ENCODE data around the gene NKIRAS1.

The NKIRAS1 gene

GRCh38 chr3:23909341-23909740 is 7.4 kb downstream of the NKIRAS1 start:
- Histone ChIP-seq H3K27me3 (ENCODE audit: insufficient read depth, low read depth, severe bottlenecking) (no peaks in the 10 kb centered on the region), H3K27ac (no peak overlapping the region), H3K9me3 (ENCODE audit: severe bottlenecking) (no peaks in the 10 kb centered on the region), H3K36me3 (peaks cover 24% of the 10 kb centered on the region), H3K4me3 (ENCODE audit: low read depth, low read length) (no peak overlapping the region)
- no peak for DNase-seq
- TF ChIP-seq, protein P1, sequence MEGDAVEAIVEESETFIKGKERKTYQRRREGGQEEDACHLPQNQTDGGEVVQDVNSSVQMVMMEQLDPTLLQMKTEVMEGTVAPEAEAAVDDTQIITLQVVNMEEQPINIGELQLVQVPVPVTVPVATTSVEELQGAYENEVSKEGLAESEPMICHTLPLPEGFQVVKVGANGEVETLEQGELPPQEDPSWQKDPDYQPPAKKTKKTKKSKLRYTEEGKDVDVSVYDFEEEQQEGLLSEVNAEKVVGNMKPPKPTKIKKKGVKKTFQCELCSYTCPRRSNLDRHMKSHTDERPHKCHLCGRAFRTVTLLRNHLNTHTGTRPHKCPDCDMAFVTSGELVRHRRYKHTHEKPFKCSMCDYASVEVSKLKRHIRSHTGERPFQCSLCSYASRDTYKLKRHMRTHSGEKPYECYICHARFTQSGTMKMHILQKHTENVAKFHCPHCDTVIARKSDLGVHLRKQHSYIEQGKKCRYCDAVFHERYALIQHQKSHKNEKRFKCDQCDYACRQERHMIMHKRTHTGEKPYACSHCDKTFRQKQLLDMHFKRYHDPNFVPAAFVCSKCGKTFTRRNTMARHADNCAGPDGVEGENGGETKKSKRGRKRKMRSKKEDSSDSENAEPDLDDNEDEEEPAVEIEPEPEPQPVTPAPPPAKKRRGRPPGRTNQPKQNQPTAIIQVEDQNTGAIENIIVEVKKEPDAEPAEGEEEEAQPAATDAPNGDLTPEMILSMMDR (IDR thresholded peaks at IDR 0.05; ENCODE audit: low read depth, low read length) = no peak

DNA sequence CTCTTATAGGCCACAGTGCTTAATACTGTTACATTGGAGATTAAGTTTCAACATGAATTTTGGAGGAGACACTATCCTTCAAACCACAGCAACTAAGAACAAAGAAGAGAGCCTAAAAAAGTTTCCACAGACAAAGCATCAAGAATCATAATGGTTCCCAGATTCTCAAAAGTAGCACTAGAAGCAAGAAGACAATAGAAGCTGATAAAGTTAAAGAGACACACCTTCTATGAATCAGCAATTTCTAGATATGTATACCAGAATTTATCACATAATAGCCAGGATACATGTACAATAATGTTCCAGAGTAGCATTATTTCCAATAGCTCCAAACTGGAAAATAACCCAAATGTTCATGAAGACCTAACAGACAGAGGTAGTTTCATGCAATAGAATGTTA is 12.2 kb downstream of the NKIRAS1 start:
- Histone ChIP-seq H3K4me3 (ENCODE audit: low read depth, low read length) (no peak overlapping the region), H3K27me3 (ENCODE audit: insufficient read depth, low read depth, severe bottlenecking) (no peaks in the 10 kb centered on the region), H3K9me3 (ENCODE audit: severe bottlenecking) (no peaks in the 10 kb centered on the region), H3K27ac (no peak overlapping the region), H3K36me3 (peaks cover 29% of the 10 kb centered on the region)
- DNase-seq = no peak
- TF ChIP-seq, protein P1 (IDR thresholded peaks at IDR 0.05; ENCODE audit: low read depth, low read length) = no peak

DNA sequence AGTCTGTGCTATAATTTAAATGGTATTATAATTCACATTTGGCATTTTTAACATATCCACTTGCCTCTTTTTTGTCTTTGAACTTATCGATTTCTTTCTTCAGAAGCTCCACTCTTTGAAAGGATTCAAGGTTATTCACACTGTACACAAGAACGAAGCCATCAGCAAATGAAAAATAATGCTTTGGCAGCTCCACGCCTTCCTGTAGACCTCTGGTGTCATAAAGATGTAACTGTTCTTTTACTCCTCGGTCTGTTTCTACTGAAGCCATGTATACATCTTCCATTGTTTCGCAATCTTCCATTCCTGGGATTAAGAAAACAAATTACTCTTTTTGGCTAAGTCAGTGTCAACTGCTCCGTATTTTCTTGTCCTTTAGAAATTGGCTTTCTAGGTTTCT is 16.0 kb downstream of the NKIRAS1 start:
- Histone ChIP-seq H3K4me3 (ENCODE audit: low read depth, low read length) (no peak overlapping the region), H3K27me3 (ENCODE audit: insufficient read depth, low read depth, severe bottlenecking) (no peaks in the 10 kb centered on the region), H3K36me3 (peaks cover 45% of the 10 kb centered on the region), H3K9me3 (ENCODE audit: severe bottlenecking) (no peaks in the 10 kb centered on the region), H3K27ac (no peak overlapping the region)
- no peak for DNase-seq
- TF ChIP-seq, protein P1 (IDR thresholded peaks at IDR 0.05; ENCODE audit: low read depth, low read length) = no peak

DNA sequence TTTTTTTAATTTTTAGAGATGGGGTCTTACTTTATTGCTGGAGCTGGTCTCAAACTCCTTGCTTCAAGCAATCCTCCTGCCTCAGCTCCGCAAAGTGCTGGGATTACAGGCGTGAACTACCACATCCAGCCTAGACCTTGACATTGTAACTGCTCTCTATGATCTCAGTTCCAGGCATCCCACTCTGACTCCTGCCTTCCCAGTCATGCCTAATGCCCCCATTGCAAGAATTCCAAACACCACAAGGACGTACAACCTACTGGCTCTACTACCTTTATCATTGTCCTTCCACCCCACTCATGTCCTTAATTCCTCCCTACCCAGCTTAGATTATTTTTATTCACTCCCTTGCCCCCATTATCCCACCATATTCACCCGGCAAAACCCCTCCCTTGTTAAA is 21.6 kb downstream of the NKIRAS1 start:
- Histone ChIP-seq H3K27me3 (ENCODE audit: insufficient read depth, low read depth, severe bottlenecking) (no peaks in the 10 kb centered on the region), H3K9me3 (ENCODE audit: severe bottlenecking) (no peaks in the 10 kb centered on the region), H3K36me3 (peaks cover 56% of the 10 kb centered on the region), H3K4me3 (ENCODE audit: low read depth, low read length) (no peak overlapping the region), H3K27ac (no peak overlapping the region)
- DNase-seq = no peak
- TF ChIP-seq, protein P1 (IDR thresholded peaks at IDR 0.05; ENCODE audit: low read depth, low read length) = no peak

DNA sequence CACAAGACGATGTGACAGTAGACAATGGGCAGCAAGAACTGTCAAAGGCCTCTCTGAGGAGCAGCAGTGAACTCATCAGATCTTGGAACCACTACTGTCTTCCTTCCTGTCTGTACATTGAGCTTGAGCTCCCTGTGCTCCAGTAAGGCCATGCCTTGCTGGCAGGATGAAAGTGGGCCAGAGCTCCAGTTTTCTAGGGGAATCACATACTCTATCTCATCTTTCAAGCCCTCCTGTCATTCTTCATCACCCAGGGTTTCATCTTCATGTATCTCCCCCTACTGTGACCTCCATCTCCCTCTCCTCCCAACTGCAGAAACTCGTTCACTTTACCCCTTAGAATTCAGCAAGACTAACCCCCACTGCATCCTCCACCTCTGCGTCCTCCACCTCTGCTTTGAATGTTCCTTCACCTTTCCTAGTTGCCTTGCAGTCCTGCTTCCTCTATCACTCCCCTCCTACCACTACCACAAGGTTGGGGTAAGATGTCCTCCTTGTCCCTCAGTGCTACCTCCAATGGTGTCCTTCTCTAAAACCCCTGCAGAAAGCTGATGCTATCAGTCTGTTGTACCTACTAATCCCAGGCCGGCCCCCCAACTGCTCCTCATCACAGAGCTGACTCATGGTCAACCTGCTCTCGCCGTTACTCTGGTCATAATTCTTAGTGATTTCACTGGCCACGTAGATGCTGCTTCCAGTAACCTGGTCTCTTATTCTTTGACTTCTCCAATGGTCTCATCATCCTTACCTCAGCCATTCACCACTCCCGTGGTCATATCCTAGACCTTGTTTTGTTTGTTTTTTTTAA is 22.3 kb downstream of the NKIRAS1 start:
- no peak overlapping the region for H3K27ac ChIP-seq
- H3K36me3 ChIP-seq = peaks cover 56% of the 10 kb centered on the region
- no peak for DNase-seq
- TF ChIP-seq, protein P1 (IDR thresholded peaks at IDR 0.05; ENCODE audit: low read depth, low read length) = no peak
- H3K27me3 ChIP-seq (ENCODE audit: insufficient read depth, low read depth, severe bottlenecking) = no peaks in the 10 kb centered on the region
- H3K9me3 ChIP-seq (ENCODE audit: severe bottlenecking) = no peaks in the 10 kb centered on the region
- no peak overlapping the region for H3K4me3 ChIP-seq (ENCODE audit: low read depth, low read length)

DNA sequence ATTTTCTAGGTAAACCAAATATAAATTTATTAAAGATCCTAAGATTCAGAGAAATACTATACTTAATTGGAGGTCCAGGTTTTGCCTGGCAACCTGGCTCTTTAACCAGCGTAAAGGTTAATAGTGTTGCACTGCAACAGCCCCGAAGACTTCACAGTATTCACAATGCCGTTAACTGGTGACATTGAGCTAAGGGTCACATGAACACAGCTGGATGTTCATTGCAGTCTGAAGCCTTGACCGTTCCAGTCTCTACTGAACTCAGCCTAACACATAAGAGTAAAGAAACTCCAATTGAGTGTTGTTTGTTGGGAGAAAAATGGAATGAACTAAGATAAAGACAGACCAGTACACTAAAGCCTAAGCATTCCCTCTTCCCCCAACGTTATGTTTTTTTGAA is 26.8 kb downstream of the NKIRAS1 start:
- Histone ChIP-seq H3K4me3 (ENCODE audit: low read depth, low read length) (no peak overlapping the region), H3K36me3 (peaks cover 29% of the 10 kb centered on the region)
- TF ChIP-seq, protein P1 (IDR thresholded peaks at IDR 0.05; ENCODE audit: low read depth, low read length) = no peak

More for the DNA sequence above, 26.8 kb downstream of the NKIRAS1 start:
- Histone ChIP-seq H3K27ac (no peak overlapping the region), H3K9me3 (ENCODE audit: severe bottlenecking) (no peaks in the 10 kb centered on the region), H3K27me3 (ENCODE audit: insufficient read depth, low read depth, severe bottlenecking) (no peaks in the 10 kb centered on the region)
- no peak for DNase-seq

All from WERI-Rb-1 (cell line).